ENCODE data around the gene IGF1R. TPM values are rescaled to one million over a fixed set of nuclear protein-coding genes. Genes with fewer than 3 reads are reported as not detected.

IGF1R gene
- total and polyA plus RNA-seq, 2 of the 8 experiments (the other 6 are each of a cell fraction or from before 2014, with no cell fraction given) = 32.9 to 109 TPM

- TF ChIP-seq CHD7 (IDR thresholded peaks at IDR 0.05; ENCODE audit: insufficient replicate concordance, low read length) (no peak), CTCF (IDR thresholded peaks at IDR 0.05; ENCODE audit: control extremely low read depth in 1 of 3, insufficient read depth in 1 of 3, low read depth in 1 of 3, low read length in 3 of 3) (no peak), JUN (IDR thresholded peaks at IDR 0.05; ENCODE audit: low read depth, low read length) (no peak), KDM5A (IDR thresholded peaks at IDR 0.05; ENCODE audit: low read length) (no peak), RAD21 (IDR thresholded peaks at IDR 0.05 in 1 of 2, conservative IDR thresholded peaks at IDR 0.05 in 1 of 2; ENCODE audit: low read depth in 2 of 2, low read length in 2 of 2) (no peak), POU5F1 (IDR thresholded peaks at IDR 0.05; ENCODE audit: low read depth, low read length) (no peak)
These were observed 42.1 kb downstream of the IGF1R start (continued) for GRCh38 chr15:98690272-98690950.
